ENCODE data around the gene FER.

DNA sequence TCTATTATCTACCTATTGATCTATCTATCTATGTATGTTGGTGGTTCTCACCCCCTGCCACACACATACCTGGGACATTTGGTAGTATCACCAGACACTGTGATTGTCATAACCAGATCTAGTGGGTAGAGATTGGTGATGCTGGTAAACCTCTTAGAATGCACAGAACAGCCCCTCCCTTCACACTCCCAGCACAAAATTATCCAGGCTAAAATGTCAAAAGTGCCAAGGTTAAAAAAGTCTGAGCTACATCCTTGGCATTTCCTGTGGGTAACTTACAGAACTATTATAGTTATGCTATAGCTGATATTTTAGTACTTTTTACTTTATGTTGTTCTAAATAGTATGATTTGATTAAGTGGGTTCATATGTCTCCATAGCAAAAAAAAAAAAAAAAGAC is 151.0 kb downstream of the FER start:
- TF ChIP-seq, protein P1, sequence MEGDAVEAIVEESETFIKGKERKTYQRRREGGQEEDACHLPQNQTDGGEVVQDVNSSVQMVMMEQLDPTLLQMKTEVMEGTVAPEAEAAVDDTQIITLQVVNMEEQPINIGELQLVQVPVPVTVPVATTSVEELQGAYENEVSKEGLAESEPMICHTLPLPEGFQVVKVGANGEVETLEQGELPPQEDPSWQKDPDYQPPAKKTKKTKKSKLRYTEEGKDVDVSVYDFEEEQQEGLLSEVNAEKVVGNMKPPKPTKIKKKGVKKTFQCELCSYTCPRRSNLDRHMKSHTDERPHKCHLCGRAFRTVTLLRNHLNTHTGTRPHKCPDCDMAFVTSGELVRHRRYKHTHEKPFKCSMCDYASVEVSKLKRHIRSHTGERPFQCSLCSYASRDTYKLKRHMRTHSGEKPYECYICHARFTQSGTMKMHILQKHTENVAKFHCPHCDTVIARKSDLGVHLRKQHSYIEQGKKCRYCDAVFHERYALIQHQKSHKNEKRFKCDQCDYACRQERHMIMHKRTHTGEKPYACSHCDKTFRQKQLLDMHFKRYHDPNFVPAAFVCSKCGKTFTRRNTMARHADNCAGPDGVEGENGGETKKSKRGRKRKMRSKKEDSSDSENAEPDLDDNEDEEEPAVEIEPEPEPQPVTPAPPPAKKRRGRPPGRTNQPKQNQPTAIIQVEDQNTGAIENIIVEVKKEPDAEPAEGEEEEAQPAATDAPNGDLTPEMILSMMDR (IDR thresholded peaks at IDR 0.05), result no peak
- TF ChIP-seq POLR2AphosphoS5 (IDR thresholded peaks at IDR 0.05; ENCODE audit: low read depth, low read length), result no peak

Data from Panc1 (cell line).